GM12874 (cell line): ENCODE measurements around the gene SLFN5.

Experiments
- CTCF ChIP-seq: IDR thresholded peaks from 2 replicates; pipeline ENCODE4 v1.5.1; 2011; ENCODE audit warnings: low read depth, mild to moderate bottlenecking, control low read depth, low read length, moderate library complexity; ENCODE audit not compliant: insufficient read depth

The SLFN5 gene

GRCh38 chr17:35289222-35289621 lies 46.4 kb downstream of the SLFN5 start:
- TF ChIP-seq CTCF: no peak

DNA sequence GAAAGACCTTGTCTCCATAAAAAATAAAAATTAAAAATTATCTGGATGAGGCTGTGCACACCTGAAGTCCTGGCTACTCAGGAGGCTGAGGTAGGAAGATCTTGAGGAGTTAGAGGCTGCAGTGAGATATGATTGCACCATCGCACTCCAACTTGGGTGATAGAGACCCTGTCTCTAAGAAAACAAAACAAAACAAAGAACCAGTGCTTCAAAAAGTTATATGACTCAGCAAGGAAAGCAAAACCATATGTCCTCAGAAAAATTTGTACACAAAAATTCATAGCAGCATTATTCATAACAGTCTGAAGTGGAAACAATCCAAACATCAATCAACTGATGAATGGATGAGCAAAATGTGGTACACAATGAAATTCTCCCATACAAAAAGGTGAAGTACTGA lies 48.9 kb downstream of the SLFN5 start:
- no peak for TF ChIP-seq CTCF

DNA sequence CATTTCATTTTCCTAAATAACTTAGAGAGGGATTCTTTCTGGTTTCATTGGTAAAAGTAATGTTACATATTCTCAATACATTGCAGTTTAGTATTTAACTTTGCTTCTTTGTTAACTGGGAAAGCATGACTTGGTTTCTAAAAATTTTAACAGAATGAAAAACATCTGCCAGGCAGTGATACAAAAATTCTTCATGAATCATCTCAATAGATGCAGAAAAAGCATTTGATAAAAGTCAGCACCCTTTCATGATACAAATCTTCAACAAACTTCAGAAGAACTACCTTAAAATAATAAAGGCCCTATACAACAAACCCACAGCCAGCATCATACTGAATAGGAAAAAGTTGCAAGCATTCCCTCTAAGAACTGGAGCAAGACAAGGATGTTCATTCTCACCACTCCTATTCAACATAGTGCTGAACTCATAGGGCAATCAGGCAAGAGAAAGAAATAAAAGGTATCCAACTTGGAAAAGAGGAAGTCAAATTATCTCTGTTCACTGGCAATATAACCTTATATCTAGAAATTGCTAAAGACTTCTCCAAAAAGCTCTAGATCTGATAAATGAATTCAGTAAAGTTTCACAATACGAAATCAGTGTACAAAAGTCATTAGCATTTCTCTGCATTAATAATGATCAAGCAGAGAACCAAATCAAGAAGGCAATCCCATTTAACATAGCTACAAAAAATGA lies 50.4 kb downstream of the SLFN5 start:
- TF ChIP-seq CTCF: no peak

GRCh38 chr17:35294756-35295155 lies 51.9 kb downstream of the SLFN5 start:
- TF ChIP-seq CTCF: no peak

DNA sequence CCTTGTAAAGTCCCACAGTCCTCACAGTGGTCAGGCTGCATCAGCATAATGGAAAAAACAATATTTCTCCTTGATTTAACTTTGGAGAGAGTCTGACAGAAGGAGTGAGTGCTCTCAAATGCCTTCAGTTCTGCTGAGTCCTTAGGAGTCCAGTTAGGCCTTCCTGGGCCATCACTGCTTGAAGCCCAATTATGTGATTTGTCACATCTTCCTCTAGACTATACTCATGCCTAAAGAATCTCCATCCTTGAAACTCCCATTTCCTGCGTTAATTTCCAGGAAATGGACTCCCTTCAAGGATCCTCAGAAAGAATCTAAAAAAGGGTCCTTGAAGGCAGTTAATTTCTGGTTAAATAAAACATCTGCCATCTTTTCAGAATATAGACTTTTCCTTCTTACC lies 52.8 kb downstream of the SLFN5 start:
- no peak for TF ChIP-seq CTCF

DNA sequence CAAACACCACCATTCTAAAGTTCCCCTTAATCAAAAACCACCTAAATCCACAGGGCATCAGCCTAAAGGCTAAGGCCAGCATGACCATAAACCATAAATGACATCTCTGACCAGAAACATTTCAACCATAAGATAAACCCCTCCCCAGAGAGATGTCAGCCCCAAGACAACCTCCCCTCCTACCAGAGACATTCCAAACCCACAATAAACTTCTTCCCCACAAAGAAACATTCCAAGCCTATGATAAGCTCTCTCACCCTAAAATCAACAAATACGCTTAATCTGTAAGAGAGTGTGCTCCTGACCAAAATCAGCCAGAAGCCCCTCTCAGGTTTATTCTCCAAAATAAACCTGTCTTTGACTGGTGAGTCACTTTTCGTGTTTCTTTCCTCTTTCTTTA lies 54.8 kb downstream of the SLFN5 start:
- no peak for TF ChIP-seq CTCF

DNA sequence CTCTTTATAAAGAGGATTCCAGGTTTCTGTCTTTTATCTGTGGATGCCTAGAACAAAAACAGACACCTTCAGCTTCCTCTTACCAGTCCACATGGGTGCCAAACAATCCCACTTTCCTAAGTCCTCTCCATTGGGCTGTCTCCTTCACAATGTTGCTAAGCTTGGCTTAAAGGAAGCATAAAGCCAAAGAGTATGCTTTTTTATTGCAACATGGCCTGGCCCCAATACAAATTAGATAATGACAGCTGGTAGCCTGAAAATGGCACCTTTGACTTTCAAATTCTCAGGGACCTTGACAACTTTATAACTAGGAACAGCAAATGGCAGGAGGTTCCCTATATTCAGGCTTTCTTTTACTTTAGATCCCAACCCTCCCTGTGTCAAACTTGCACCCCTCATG lies 55.8 kb downstream of the SLFN5 start:
- TF ChIP-seq CTCF: no peak
